Measurements from ENCODE around the gene GPX5. TPM values are rescaled to one million over a fixed set of nuclear protein-coding genes. Genes with fewer than 3 reads are reported as not detected.

The GPX5 gene
- total and polyA plus RNA-seq, 2 experiments from 2014 or later, result not detected

GRCh38 chr6:28515676-28516075 is 10.0 kb upstream of the GPX5 start, which contains the start of gene GPX6 (continued):
- TF ChIP-seq, protein P1, sequence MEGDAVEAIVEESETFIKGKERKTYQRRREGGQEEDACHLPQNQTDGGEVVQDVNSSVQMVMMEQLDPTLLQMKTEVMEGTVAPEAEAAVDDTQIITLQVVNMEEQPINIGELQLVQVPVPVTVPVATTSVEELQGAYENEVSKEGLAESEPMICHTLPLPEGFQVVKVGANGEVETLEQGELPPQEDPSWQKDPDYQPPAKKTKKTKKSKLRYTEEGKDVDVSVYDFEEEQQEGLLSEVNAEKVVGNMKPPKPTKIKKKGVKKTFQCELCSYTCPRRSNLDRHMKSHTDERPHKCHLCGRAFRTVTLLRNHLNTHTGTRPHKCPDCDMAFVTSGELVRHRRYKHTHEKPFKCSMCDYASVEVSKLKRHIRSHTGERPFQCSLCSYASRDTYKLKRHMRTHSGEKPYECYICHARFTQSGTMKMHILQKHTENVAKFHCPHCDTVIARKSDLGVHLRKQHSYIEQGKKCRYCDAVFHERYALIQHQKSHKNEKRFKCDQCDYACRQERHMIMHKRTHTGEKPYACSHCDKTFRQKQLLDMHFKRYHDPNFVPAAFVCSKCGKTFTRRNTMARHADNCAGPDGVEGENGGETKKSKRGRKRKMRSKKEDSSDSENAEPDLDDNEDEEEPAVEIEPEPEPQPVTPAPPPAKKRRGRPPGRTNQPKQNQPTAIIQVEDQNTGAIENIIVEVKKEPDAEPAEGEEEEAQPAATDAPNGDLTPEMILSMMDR (conservative IDR thresholded peaks at IDR 0.05; ENCODE audit: low read depth in 2 of 2), result no peak
- TF ChIP-seq EZH2 (IDR thresholded peaks at IDR 0.05; ENCODE audit: low read depth, unreplicated experiment), result no peak

GRCh38 chr6:28517964-28518363 is 7.7 kb upstream of the GPX5 start:
- no peak overlapping the region for H3K4me3 Mint-ChIP-seq
- ATAC-seq (no peak), DNase-seq (ENCODE audit: low spot score) (no peak)
- peaks cover 3% of the 10 kb centered on the region for H3K27me3 Mint-ChIP-seq (ENCODE audit: insufficient read depth, low read depth, poor library complexity)
- H3K27ac Mint-ChIP-seq, result no peak overlapping the region
- Histone ChIP-seq H3K4me3 (no peak overlapping the region), H3K9me2 (ENCODE audit: insufficient read depth) (no peaks in the 10 kb centered on the region; the same call in 1 of the 2 replicates), H3K27ac (ENCODE audit: low read depth) (no peak overlapping the region), H3K27me3 (ENCODE audit: insufficient read depth) (no peaks in the 10 kb centered on the region), H2AFZ (no peak overlapping the region), H3K4me2 (no peak overlapping the region), H3K36me3 (ENCODE audit: insufficient read depth) (no peaks in the 10 kb centered on the region), H3F3A (replicated peaks; ENCODE audit: low read depth) (no peaks in the 10 kb centered on the region), H3K4me1 (ENCODE audit: insufficient read depth) (peaks cover 3% of the 10 kb centered on the region; the same call in 1 of the 2 replicates), H3K79me2 (replicated peaks; ENCODE audit: insufficient read depth) (no peaks in the 10 kb centered on the region), H4K20me1 (replicated peaks; ENCODE audit: insufficient read depth) (no peaks in the 10 kb centered on the region)
- no peaks in the 10 kb centered on the region for H3K9me3 Mint-ChIP-seq
- H3K4me1 Mint-ChIP-seq, result peaks cover 14% of the 10 kb centered on the region
- no peaks in the 10 kb centered on the region for H3K36me3 Mint-ChIP-seq (ENCODE audit: low read depth)
- TF ChIP-seq ZNF331 (CRISPR knock-in tag; IDR thresholded peaks at IDR 0.05; ENCODE audit: low read depth) (no peak), ZNF114 (CRISPR knock-in tag; IDR thresholded peaks at IDR 0.05) (no peak), NANOG (IDR thresholded peaks at IDR 0.05; ENCODE audit: borderline replicate concordance) (no peak), ZNF462 (CRISPR knock-in tag; IDR thresholded peaks at IDR 0.05) (no peak), EZH2 (IDR thresholded peaks at IDR 0.05; ENCODE audit: low read depth, unreplicated experiment) (no peak), POLR2AphosphoS5 (IDR thresholded peaks at IDR 0.05; ENCODE audit: low read depth) (no peak), CREB1 (CRISPR knock-in tag; IDR thresholded peaks at IDR 0.05; ENCODE audit: low read depth) (no peak)
- TF ChIP-seq, protein P2, sequence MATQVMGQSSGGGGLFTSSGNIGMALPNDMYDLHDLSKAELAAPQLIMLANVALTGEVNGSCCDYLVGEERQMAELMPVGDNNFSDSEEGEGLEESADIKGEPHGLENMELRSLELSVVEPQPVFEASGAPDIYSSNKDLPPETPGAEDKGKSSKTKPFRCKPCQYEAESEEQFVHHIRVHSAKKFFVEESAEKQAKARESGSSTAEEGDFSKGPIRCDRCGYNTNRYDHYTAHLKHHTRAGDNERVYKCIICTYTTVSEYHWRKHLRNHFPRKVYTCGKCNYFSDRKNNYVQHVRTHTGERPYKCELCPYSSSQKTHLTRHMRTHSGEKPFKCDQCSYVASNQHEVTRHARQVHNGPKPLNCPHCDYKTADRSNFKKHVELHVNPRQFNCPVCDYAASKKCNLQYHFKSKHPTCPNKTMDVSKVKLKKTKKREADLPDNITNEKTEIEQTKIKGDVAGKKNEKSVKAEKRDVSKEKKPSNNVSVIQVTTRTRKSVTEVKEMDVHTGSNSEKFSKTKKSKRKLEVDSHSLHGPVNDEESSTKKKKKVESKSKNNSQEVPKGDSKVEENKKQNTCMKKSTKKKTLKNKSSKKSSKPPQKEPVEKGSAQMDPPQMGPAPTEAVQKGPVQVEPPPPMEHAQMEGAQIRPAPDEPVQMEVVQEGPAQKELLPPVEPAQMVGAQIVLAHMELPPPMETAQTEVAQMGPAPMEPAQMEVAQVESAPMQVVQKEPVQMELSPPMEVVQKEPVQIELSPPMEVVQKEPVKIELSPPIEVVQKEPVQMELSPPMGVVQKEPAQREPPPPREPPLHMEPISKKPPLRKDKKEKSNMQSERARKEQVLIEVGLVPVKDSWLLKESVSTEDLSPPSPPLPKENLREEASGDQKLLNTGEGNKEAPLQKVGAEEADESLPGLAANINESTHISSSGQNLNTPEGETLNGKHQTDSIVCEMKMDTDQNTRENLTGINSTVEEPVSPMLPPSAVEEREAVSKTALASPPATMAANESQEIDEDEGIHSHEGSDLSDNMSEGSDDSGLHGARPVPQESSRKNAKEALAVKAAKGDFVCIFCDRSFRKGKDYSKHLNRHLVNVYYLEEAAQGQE (IDR thresholded peaks at IDR 0.05; ENCODE audit: unreplicated experiment), result no peak
- TF ChIP-seq, protein P3, sequence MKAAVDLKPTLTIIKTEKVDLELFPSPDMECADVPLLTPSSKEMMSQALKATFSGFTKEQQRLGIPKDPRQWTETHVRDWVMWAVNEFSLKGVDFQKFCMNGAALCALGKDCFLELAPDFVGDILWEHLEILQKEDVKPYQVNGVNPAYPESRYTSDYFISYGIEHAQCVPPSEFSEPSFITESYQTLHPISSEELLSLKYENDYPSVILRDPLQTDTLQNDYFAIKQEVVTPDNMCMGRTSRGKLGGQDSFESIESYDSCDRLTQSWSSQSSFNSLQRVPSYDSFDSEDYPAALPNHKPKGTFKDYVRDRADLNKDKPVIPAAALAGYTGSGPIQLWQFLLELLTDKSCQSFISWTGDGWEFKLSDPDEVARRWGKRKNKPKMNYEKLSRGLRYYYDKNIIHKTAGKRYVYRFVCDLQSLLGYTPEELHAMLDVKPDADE (IDR thresholded peaks at IDR 0.05), result no peak
- TF ChIP-seq, protein P1 (conservative IDR thresholded peaks at IDR 0.05; ENCODE audit: low read depth in 2 of 2), result no peak

All from GM23338 (cell line).